ENCODE data around the gene RER1.

Gene RER1

DNA sequence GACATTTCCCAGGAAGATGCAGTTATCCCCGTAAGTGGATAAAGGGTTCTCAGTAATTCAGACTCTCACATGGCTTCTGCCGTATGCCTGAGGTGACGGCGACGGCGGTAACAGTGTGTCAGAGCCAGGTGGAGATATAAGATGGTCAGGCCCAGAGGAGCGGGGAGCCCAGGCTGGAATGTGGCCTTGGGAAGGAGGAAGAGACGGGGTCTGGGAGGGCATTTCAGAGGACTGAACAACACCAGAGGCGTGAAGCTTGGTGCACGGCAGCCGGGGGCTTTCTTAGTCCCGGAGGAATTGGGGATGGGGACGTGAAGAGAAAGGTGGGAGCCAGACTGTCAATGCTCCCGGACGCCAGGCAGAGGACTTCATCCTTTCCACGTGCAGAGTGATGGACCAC lies 1.0 kb downstream of the RER1 start:
- peaks cover 34% of the 10 kb centered on the region for H3K4me1 ChIP-seq (ENCODE audit: insufficient read depth, low read length)
- no peak overlapping the region for H2AFZ ChIP-seq (ENCODE audit: low read depth, low read length)
- H3K9ac ChIP-seq (ENCODE audit: low read depth, low read length) = peak overlapping the region; percentile 68
- peak overlapping the region; percentile 66 to 96 for H3K4me3 ChIP-seq (ENCODE audit: low read depth in 1 of 2, low read length in 2 of 2)
- peaks cover 61% of the 10 kb centered on the region for H3K36me3 ChIP-seq (ENCODE audit: insufficient read depth, low read length)
- H3K27me3 ChIP-seq (ENCODE audit: insufficient read depth, low read length, poor library complexity) = no peaks in the 10 kb centered on the region
- peak overlapping the region; percentile 76 for H3K27ac ChIP-seq (ENCODE audit: low read length)
- ATAC-seq (ENCODE audit: insufficient read depth, low read depth) (no peak), DNase-seq (no peak)
- peaks cover 66% of the 10 kb centered on the region for H3K79me2 ChIP-seq (ENCODE audit: insufficient read depth, low read length)
- H3K4me2 ChIP-seq (ENCODE audit: insufficient read depth, low read length) = peak overlapping the region; percentile 94
- TF ChIP-seq, protein P1, sequence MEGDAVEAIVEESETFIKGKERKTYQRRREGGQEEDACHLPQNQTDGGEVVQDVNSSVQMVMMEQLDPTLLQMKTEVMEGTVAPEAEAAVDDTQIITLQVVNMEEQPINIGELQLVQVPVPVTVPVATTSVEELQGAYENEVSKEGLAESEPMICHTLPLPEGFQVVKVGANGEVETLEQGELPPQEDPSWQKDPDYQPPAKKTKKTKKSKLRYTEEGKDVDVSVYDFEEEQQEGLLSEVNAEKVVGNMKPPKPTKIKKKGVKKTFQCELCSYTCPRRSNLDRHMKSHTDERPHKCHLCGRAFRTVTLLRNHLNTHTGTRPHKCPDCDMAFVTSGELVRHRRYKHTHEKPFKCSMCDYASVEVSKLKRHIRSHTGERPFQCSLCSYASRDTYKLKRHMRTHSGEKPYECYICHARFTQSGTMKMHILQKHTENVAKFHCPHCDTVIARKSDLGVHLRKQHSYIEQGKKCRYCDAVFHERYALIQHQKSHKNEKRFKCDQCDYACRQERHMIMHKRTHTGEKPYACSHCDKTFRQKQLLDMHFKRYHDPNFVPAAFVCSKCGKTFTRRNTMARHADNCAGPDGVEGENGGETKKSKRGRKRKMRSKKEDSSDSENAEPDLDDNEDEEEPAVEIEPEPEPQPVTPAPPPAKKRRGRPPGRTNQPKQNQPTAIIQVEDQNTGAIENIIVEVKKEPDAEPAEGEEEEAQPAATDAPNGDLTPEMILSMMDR (IDR thresholded peaks at IDR 0.05; ENCODE audit: borderline replicate concordance, extremely low read depth, low read length, poor library complexity, severe bottlenecking) = no peak
- TF ChIP-seq EZH2 (IDR thresholded peaks at IDR 0.05; ENCODE audit: borderline replicate concordance, low read depth, low read length, severe bottlenecking) = no peak
- H4K20me1 ChIP-seq (ENCODE audit: insufficient read depth, low read length) = peaks cover 38% of the 10 kb centered on the region
- no peaks in the 10 kb centered on the region for H3K9me3 ChIP-seq (ENCODE audit: insufficient read depth, low read length, severe bottlenecking)

DNA sequence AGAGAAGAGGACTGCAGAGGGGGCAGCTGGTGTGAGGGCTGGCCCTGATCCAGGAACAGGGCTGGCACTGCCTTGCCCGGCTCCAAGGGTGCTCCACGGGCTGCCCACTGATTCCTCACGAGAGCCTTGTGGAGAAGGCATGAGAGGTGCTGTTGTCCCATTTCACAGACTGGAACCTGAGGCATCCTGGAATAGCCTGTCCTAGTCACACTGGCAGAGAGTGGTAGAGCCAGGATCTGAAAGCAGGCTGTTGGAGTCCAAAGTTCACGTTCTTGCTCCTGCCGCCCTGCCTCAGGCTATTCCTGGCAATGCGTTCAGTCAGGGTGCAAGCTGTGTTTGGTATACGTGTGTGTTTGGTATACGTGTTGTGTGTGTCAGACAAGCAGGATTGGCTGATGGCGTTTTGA lies 1.8 kb downstream of the RER1 start:
- no peak overlapping the region for H2AFZ ChIP-seq (ENCODE audit: low read depth, low read length)
- H3K36me3 ChIP-seq (ENCODE audit: insufficient read depth, low read length) = peaks cover 61% of the 10 kb centered on the region
- ATAC-seq (ENCODE audit: insufficient read depth, low read depth) = no peak
- no peak overlapping the region for H3K27ac ChIP-seq (ENCODE audit: low read length)
- H3K9ac ChIP-seq (ENCODE audit: low read depth, low read length) = peak overlapping the region; percentile 68; the same call in 1 of the 2 replicates
- no peak for DNase-seq
- H3K4me3 ChIP-seq (ENCODE audit: low read depth in 1 of 2, low read length in 2 of 2) = peak overlapping the region in 1 of 2 experiments; percentile 96; a peak in 2 of 4 replicates
- H3K9me3 ChIP-seq (ENCODE audit: insufficient read depth, low read length, severe bottlenecking) = no peaks in the 10 kb centered on the region
- TF ChIP-seq, protein P1 (IDR thresholded peaks at IDR 0.05; ENCODE audit: borderline replicate concordance, extremely low read depth, low read length, poor library complexity, severe bottlenecking) = no peak
- no peak for TF ChIP-seq EZH2 (IDR thresholded peaks at IDR 0.05; ENCODE audit: borderline replicate concordance, low read depth, low read length, severe bottlenecking)
- no peaks in the 10 kb centered on the region for H3K27me3 ChIP-seq (ENCODE audit: insufficient read depth, low read length, poor library complexity)
- peaks cover 38% of the 10 kb centered on the region for H4K20me1 ChIP-seq (ENCODE audit: insufficient read depth, low read length)
- H3K4me2 ChIP-seq (ENCODE audit: insufficient read depth, low read length) = peak overlapping the region; percentile 94
- H3K4me1 ChIP-seq (ENCODE audit: insufficient read depth, low read length) = peaks cover 34% of the 10 kb centered on the region
- peaks cover 66% of the 10 kb centered on the region for H3K79me2 ChIP-seq (ENCODE audit: insufficient read depth, low read length)

DNA sequence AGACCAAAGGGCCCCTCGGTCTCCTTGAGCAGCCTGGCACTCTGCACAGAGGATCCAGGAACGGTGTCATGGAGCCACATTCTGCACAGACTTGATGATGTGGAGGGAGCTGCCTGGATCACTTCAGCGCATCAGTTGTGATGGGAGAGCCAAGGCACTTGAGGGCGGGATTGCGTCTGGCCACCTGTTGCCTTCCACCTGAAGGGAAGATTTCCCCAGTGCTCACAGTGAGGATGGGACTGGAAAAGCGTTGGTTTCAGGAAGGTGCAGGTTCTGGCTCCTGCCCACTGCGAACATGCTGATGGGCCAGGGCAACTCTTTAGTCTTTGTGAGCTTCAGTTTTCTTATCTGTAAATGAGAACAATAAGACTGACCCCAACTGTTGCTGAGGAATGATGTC lies 2.6 kb downstream of the RER1 start:
- Histone ChIP-seq H3K9ac (ENCODE audit: low read depth, low read length) (no peak overlapping the region), H3K36me3 (ENCODE audit: insufficient read depth, low read length) (peaks cover 64% of the 10 kb centered on the region), H3K27ac (ENCODE audit: low read length) (no peak overlapping the region), H3K79me2 (ENCODE audit: insufficient read depth, low read length) (peaks cover 66% of the 10 kb centered on the region), H3K4me1 (ENCODE audit: insufficient read depth, low read length) (peaks cover 34% of the 10 kb centered on the region), H2AFZ (ENCODE audit: low read depth, low read length) (no peak overlapping the region), H3K27me3 (ENCODE audit: insufficient read depth, low read length, poor library complexity) (no peaks in the 10 kb centered on the region), H4K20me1 (ENCODE audit: insufficient read depth, low read length) (peaks cover 38% of the 10 kb centered on the region), H3K4me3 (ENCODE audit: low read depth in 1 of 2, low read length in 2 of 2) (no peak overlapping the region), H3K9me3 (ENCODE audit: insufficient read depth, low read length, severe bottlenecking) (no peaks in the 10 kb centered on the region), H3K4me2 (ENCODE audit: insufficient read depth, low read length) (no peak overlapping the region)
- DNase-seq (no peak), ATAC-seq (ENCODE audit: insufficient read depth, low read depth) (no peak)
- TF ChIP-seq EZH2 (IDR thresholded peaks at IDR 0.05; ENCODE audit: borderline replicate concordance, low read depth, low read length, severe bottlenecking) = no peak
- TF ChIP-seq, protein P1 (IDR thresholded peaks at IDR 0.05; ENCODE audit: borderline replicate concordance, extremely low read depth, low read length, poor library complexity, severe bottlenecking) = no peak

DNA sequence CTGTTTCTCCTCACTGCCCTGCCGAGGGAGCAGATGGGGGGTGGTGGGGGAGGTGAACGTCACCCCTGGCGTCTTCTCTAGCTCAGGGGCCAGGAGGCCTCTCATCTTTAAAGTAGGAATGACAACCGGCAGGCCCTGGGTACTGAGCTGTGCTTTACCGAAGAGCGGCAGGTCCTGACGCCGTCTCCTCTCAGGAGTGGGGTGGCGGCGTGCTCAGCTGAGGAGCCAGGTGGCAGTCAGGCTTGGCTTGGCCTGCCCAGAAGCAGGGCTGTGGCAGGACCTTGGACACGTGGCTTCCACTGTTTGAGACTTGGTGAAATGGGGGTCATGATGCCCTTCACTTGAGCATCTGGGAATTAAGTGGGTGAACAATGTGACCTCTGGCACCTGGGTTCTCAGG lies 3.1 kb downstream of the RER1 start:
- H3K27me3 ChIP-seq (ENCODE audit: insufficient read depth, low read length, poor library complexity) = no peaks in the 10 kb centered on the region
- H3K4me2 ChIP-seq (ENCODE audit: insufficient read depth, low read length) = no peak overlapping the region
- no peak overlapping the region for H3K4me3 ChIP-seq (ENCODE audit: low read depth in 1 of 2, low read length in 2 of 2)
- no peak for DNase-seq
- peaks cover 66% of the 10 kb centered on the region for H3K36me3 ChIP-seq (ENCODE audit: insufficient read depth, low read length)
- peaks cover 65% of the 10 kb centered on the region for H3K79me2 ChIP-seq (ENCODE audit: insufficient read depth, low read length)
- H3K27ac ChIP-seq (ENCODE audit: low read length) = no peak overlapping the region
- H3K9me3 ChIP-seq (ENCODE audit: insufficient read depth, low read length, severe bottlenecking) = no peaks in the 10 kb centered on the region
- H2AFZ ChIP-seq (ENCODE audit: low read depth, low read length) = no peak overlapping the region
- H3K4me1 ChIP-seq (ENCODE audit: insufficient read depth, low read length) = peaks cover 31% of the 10 kb centered on the region
- ATAC-seq (ENCODE audit: insufficient read depth, low read depth) = no peak
- TF ChIP-seq EZH2 (IDR thresholded peaks at IDR 0.05; ENCODE audit: borderline replicate concordance, low read depth, low read length, severe bottlenecking) = no peak
- TF ChIP-seq, protein P1 (IDR thresholded peaks at IDR 0.05; ENCODE audit: borderline replicate concordance, extremely low read depth, low read length, poor library complexity, severe bottlenecking) = no peak
- no peak overlapping the region for H3K9ac ChIP-seq (ENCODE audit: low read depth, low read length)
- H4K20me1 ChIP-seq (ENCODE audit: insufficient read depth, low read length) = peaks cover 42% of the 10 kb centered on the region
